HepG2 (cell line): Measurements from ENCODE around the gene SMYD5. TPM values are rescaled to one million over a fixed set of nuclear protein-coding genes. Genes with fewer than 3 reads are reported as not detected.

ENCODE experiments used
- CREBL2 ChIP-seq: sonication (generic); formaldehyde crosslinking; IDR thresholded peaks from 2 replicates; pipeline ENCODE4 v1.8.1; 2023; ENCODE audit warnings: missing genetic modification reagents, mild to moderate bottlenecking, borderline replicate concordance
- CSRNP1 ChIP-seq: sonication (generic); formaldehyde crosslinking; IDR thresholded peaks from 2 replicates; pipeline ENCODE4 v1.8.1; 2023; ENCODE audit warnings: mild to moderate bottlenecking, missing genetic modification reagents
- ERF ChIP-seq: IDR thresholded peaks from 2 replicates; pipeline ENCODE4 v1.6.1; 2018; ENCODE audit warnings: missing biosample characterization, missing genetic modification reagents
- GABPB1 ChIP-seq: IDR thresholded peaks from 2 replicates; pipeline ENCODE4 v1.6.1; 2016; ENCODE audit warnings: mild to moderate bottlenecking, missing genetic modification reagents, moderate library complexity, missing compliant biosample characterization
- HES4 ChIP-seq: sonication (generic); formaldehyde crosslinking; IDR thresholded peaks from 2 replicates; pipeline ENCODE4 v1.9.0; 2021; ENCODE audit warnings: mild to moderate bottlenecking, missing genetic modification reagents, borderline replicate concordance
- IRF2 ChIP-seq: IDR thresholded peaks from 2 replicates; pipeline ENCODE4 v1.6.1; 2018; ENCODE audit warnings: missing genetic modification reagents, missing compliant biosample characterization
- KMT2A ChIP-seq: sonication (generic); formaldehyde crosslinking; IDR thresholded peaks from 2 replicates; pipeline ENCODE4 v1.4.0; 2020; ENCODE audit warnings: missing genetic modification reagents
- POLR2AphosphoS5 ChIP-seq: IDR thresholded peaks from 2 replicates; pipeline ENCODE4 v1.6.1; 2012; ENCODE audit warnings: low read depth, low read length
- SMARCE1 ChIP-seq: fragments of 450-650 bp; IDR thresholded peaks from 2 replicates; pipeline ENCODE4 v1.6.1; 2017; ENCODE audit warnings: borderline replicate concordance
- SMC3 ChIP-seq: IDR thresholded peaks from 2 replicates; pipeline ENCODE4 v1.6.1; 2011; ENCODE audit warnings: low read length, improper control_type of control experiment
- SMYD3 ChIP-seq: sonication (generic); formaldehyde crosslinking; IDR thresholded peaks from 2 replicates; pipeline ENCODE4 v1.8.1; 2023; ENCODE audit warnings: mild to moderate bottlenecking, missing genetic modification reagents
- SNAPC2 ChIP-seq: sonication (generic); formaldehyde crosslinking; IDR thresholded peaks from 2 replicates; pipeline ENCODE4 v1.8.1; 2022; ENCODE audit warnings: mild to moderate bottlenecking, missing genetic modification reagents
- SOX5 ChIP-seq: IDR thresholded peaks from 2 replicates; pipeline ENCODE4 v1.6.1; 2016; ENCODE audit warnings: borderline replicate concordance
- ZNF142 ChIP-seq: sonication (generic); formaldehyde crosslinking; IDR thresholded peaks from 2 replicates; pipeline ENCODE4 v1.4.0; 2020; ENCODE audit warnings: missing genetic modification reagents
- ZNF263 ChIP-seq: sonication (generic); formaldehyde crosslinking; IDR thresholded peaks from 2 replicates; pipeline ENCODE4 v1.4.0; 2020; ENCODE audit warnings: missing genetic modification reagents
- ZNF775 ChIP-seq: sonication (generic); formaldehyde crosslinking; IDR thresholded peaks from 2 replicates; pipeline ENCODE4 v1.4.0; 2020; ENCODE audit warnings: missing genetic modification reagents, mild to moderate bottlenecking, moderate library complexity, borderline replicate concordance
- ZNF788 ChIP-seq: sonication (generic); formaldehyde crosslinking; IDR thresholded peaks from 2 replicates; pipeline ENCODE4 v1.5.0; 2020; ENCODE audit warnings: mild to moderate bottlenecking, missing genetic modification reagents, borderline replicate concordance
- ZNF83 ChIP-seq: sonication (generic); formaldehyde crosslinking; IDR thresholded peaks from 2 replicates; pipeline ENCODE4 v1.4.0; 2020; ENCODE audit warnings: missing genetic modification reagents, mild to moderate bottlenecking, borderline replicate concordance
- ZNF891 ChIP-seq: sonication (generic); formaldehyde crosslinking; IDR thresholded peaks from 2 replicates; pipeline ENCODE4 v1.5.0; 2020; ENCODE audit warnings: mild to moderate bottlenecking, missing genetic modification reagents
- polyA plus RNA-seq, 8 experiments: library from polyadenylated mRNA; depleted of rRNA in 3 of 8; stranded (reverse) in 7 of 8; unstranded in 1 of 8; fragments of >200 nt; fragmentation: Illumina TruSeq in 4 of 8; extraction: Trizol in 4 of 8; gene quantifications; 2 replicates each; pipeline versions ENCODE4 v1.2.1 to v1.2.3, GENCODE V29; 2011 to 2016; ENCODE audit warnings: low read depth in 4 of 8, missing spikeins in 1 of 8, mixed read lengths in 1 of 8; ENCODE audit not compliant: insufficient read depth in 1 of 8
- total RNA-seq, 5 experiments: library from RNA; depleted of rRNA; stranded (reverse); fragments of >200 nt; fragmentation: Illumina TruSeq; extraction: Trizol; gene quantifications; 2 replicates each; pipeline ENCODE4 v1.2.3, GENCODE V29; 2016; ENCODE audit warnings: low read depth in 1 of 5
- TF ChIP-seq, protein P1 (sequence below): sonication (generic); formaldehyde crosslinking; IDR thresholded peaks from 2 replicates; pipeline ENCODE4 v1.5.1; 2020; ENCODE audit warnings: missing genetic modification reagents, mild to moderate bottlenecking, borderline replicate concordance

SMYD5 gene
- total and polyA plus RNA-seq, 2 of the 13 experiments (the other 11 are each of a cell fraction or from before 2014, with no cell fraction given), result 55.8 to 70.4 TPM

DNA sequence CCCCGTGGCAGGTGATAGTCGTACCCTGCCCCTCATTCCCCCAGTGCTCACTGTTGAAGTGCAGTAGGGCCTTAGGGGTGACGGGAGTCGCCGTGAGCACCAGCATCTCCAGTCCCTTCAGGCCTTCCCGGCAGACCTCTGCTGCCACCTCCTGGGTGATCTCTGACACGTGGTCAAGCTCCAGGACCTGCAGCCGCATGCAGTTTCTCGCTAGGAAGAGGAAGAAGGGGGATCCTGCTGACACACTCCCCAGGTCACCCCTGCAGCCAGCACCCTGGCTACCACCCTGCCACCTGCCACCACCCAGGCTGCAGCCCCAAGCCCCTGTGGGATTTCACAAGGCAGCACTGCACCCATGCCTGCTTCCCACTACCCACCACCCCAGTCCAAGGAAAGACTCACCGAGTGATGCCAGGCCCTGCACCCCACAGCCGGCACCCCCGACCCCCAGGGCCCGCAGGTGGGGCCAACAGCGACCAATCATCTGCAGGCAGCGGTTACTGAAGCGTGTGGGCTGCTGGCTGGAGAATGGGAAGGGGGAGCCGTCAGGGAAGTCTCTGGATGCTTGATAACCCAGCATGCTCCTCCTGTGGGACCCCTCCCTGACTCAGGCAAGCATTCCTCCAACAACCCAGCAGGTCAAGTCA, 46.4 kb downstream of the SMYD5 start (continued):
- TF ChIP-seq ZNF788 (CRISPR knock-in tag) (0 out of 2 replicates have a peak, but pooled peaks have one; percentile 37), SOX5 (CRISPR knock-in tag) (no peak), SMC3 (peak; percentile 51), ZNF83 (no peak), SMYD3 (no peak), POLR2AphosphoS5 (no peak), SNAPC2 (CRISPR knock-in tag) (no peak), ERF (CRISPR knock-in tag) (peak; percentile 55; the same call in 1 of the 2 replicates), GABPB1 (CRISPR knock-in tag) (peak; percentile 23; the same call in 1 of the 2 replicates), ZNF775 (CRISPR knock-in tag) (no peak), IRF2 (no peak), HES4 (CRISPR knock-in tag) (no peak), CREBL2 (CRISPR knock-in tag) (0 out of 2 replicates have a peak, but pooled peaks have one; percentile 42), ZNF142 (CRISPR knock-in tag) (no peak), SMARCE1 (no peak), KMT2A (CRISPR knock-in tag) (peak; percentile 45; the same call in 1 of the 2 replicates), CSRNP1 (no peak), ZNF263 (CRISPR knock-in tag) (peak; percentile 59; the same call in 1 of the 2 replicates), ZNF891 (no peak)
- TF ChIP-seq, protein P1, sequence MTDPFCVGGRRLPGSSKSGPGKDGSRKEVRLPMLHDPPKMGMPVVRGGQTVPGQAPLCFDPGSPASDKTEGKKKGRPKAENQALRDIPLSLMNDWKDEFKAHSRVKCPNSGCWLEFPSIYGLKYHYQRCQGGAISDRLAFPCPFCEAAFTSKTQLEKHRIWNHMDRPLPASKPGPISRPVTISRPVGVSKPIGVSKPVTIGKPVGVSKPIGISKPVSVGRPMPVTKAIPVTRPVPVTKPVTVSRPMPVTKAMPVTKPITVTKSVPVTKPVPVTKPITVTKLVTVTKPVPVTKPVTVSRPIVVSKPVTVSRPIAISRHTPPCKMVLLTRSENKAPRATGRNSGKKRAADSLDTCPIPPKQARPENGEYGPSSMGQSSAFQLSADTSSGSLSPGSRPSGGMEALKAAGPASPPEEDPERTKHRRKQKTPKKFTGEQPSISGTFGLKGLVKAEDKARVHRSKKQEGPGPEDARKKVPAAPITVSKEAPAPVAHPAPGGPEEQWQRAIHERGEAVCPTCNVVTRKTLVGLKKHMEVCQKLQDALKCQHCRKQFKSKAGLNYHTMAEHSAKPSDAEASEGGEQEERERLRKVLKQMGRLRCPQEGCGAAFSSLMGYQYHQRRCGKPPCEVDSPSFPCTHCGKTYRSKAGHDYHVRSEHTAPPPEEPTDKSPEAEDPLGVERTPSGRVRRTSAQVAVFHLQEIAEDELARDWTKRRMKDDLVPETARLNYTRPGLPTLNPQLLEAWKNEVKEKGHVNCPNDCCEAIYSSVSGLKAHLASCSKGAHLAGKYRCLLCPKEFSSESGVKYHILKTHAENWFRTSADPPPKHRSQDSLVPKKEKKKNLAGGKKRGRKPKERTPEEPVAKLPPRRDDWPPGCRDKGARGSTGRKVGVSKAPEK (CRISPR knock-in tag), result no peak
